ENCODE results near the gene NAPG. TPM values are rescaled to one million over a fixed set of nuclear protein-coding genes. Genes with fewer than 3 reads are reported as not detected.

Gene NAPG
- 10 to 100 TPM in 5 of 6 donors, 1 to 10 TPM in 1; 9.6 to 16.8 (median 13.7) TPM for polyA plus RNA-seq (ENCODE audit: low read depth in 6 of 6)

DNA sequence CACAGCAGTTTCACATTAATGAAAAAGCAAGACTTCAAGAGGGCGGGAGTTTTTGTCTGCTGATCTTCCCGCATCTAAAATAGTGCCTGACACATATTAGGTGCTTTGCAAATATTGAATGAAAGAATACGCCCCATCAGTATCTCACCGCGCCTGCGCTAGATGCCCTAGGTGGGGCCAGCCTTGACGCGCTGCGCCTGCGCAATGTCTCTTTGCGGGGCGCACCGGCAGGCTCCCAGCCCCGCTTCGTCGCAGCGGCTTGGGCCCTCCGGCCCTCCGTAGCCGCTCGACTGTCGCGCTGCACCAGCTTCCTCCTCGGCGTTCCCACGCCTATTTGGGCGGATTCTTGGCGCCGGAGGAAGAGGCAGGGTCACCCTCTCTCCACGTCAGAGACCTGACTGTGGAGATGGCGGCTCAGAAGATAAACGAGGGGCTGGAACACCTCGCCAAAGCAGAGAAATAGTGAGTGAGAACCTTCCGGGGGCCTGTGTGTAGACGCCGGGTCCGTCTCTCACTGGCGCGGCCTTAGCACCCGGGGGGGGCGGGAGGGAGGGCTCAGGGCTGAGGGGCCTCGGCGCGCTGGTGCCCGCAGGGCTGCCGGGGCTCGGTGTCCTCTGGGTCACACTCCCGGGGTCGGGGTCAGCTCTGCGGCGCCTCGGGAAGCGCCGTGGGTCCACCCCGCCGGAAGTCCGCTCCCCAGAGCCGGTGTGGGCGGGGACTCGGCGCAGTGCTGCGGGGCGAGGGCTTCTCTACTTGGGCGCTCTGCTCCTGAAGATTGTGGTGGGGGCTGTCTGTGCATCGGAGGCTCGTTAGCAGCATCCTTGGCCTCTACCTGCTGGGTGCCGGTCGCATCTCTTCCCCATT lies at the start of gene NAPG:
Gene NAPG, plus strand, starts transcription at position 331 of the 864 bp plus-strand sequence. Its CDS starts 76 bp downstream, at position 407.
- peak within 1 kb of the TSS; percentile 96 to 99 (median 98) for H3K27ac Mint-ChIP-seq
- ATAC-seq (ENCODE audit: low read depth in 2 of 2): peak; percentile 87 to 88
- no peaks in the 10 kb centered on the region for H3K27me3 Mint-ChIP-seq
- peak; percentile 94 for DNase-seq
- no peaks in the 10 kb centered on the region for H3K9me3 Mint-ChIP-seq
- peak within 1 kb of the TSS; percentile 94 to 100 (median 98) for H3K4me3 Mint-ChIP-seq
- H3K4me1 Mint-ChIP-seq: peaks cover 31 to 60% (median 54%) of the 10 kb centered on the region in 3 donors
- H3K36me3 Mint-ChIP-seq: no peaks in the 10 kb centered on the region

- Mint-ChIP-seq H3K4me1 (peaks cover 51 to 63% (median 58%) of the 10 kb centered on the region in 3 donors), H3K9me3 (no peaks in the 10 kb centered on the region), H3K36me3 (no peaks in the 10 kb centered on the region), H3K27ac (peak overlapping the region in 4 of 6 donors; percentile 13 to 88 (median 77)), H3K4me3 (peak overlapping the region; percentile 28 to 89 (median 82)), H3K27me3 (no peaks in the 10 kb centered on the region)
- ATAC-seq (ENCODE audit: low read depth in 2 of 2) (peak; percentile 4 to 16), DNase-seq (no peak)
Measured at GRCh38 chr18:10476338-10476791, 49.5 kb upstream of the NAPG start.

DNA sequence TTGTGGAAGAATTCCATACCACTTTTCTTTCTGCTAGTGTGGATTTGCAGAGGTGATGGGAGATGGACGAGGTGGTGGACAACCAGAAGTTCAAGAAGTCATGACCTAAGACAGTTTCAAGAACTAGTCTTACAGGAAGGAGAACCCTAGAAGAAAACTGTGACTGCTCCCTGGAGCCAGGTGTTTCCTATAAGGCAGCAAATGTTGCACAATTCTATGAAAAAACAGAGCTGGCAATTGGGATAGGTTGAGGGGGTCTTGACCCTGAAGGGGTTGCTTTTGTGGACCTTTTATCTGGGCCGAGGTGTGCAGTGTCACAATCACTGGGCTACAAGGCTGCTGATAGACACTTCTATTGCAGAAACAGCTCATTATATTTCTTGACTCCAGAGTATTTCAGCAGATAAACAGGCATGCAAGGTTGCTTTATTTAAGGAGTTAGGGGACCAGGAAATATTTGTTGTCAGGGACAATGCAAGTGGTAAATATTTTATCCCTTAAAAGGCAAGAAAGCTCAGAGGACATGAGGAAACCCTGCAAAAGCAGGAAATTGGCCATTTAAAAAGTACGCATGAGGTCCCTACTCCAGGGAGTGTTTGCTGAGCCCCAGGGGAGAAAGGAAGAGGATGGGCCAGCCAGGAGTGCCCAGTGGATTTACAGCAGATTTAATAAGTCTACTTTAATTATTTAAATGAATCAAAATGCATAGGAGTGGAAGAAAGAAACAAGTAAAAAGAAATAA lies 48.5 kb upstream of the NAPG start:
- H3K4me3 Mint-ChIP-seq: peak overlapping the region; percentile 21 to 89 (median 65)
- H3K27ac Mint-ChIP-seq: peak overlapping the region in 5 of 6 donors; percentile 2 to 81 (median 41)
- DNase-seq (no peak), ATAC-seq (ENCODE audit: low read depth in 2 of 2) (no peak)
- H3K4me1 Mint-ChIP-seq: peaks cover 56 to 72% (median 67%) of the 10 kb centered on the region in 3 donors
- H3K36me3 Mint-ChIP-seq: no peaks in the 10 kb centered on the region
- no peaks in the 10 kb centered on the region for H3K27me3 Mint-ChIP-seq
- H3K9me3 Mint-ChIP-seq: no peaks in the 10 kb centered on the region

DNA sequence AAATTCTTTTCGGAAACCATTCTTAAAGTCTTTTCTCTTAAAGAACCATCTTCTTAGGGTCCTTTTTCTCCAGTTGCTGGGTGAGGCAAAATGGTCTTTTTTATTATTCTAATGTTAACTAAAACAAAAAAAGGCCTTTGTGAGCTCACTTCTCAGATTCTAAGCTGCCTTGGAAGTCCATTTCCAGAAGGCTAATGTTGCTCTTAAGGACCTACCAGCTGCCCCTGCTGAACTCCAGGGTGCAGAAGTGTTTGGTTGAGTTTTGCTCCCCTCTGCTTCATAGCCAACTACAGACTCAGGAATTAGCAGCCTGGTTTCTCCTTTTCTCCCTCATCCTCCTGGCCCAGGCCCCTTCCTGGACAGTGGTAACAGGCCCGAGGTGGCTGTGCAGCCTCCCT lies 48.0 kb upstream of the NAPG start:
- no peak overlapping the region for H3K27ac Mint-ChIP-seq
- ATAC-seq (ENCODE audit: low read depth in 2 of 2) (no peak), DNase-seq (no peak)
- peak overlapping the region in 4 of 8 donors; percentile 4 to 49 (median 25) for H3K4me3 Mint-ChIP-seq
- no peaks in the 10 kb centered on the region for H3K27me3 Mint-ChIP-seq
- H3K9me3 Mint-ChIP-seq: no peaks in the 10 kb centered on the region
- H3K36me3 Mint-ChIP-seq: no peaks in the 10 kb centered on the region
- peaks cover 58 to 78% (median 73%) of the 10 kb centered on the region in 3 donors for H3K4me1 Mint-ChIP-seq

DNA sequence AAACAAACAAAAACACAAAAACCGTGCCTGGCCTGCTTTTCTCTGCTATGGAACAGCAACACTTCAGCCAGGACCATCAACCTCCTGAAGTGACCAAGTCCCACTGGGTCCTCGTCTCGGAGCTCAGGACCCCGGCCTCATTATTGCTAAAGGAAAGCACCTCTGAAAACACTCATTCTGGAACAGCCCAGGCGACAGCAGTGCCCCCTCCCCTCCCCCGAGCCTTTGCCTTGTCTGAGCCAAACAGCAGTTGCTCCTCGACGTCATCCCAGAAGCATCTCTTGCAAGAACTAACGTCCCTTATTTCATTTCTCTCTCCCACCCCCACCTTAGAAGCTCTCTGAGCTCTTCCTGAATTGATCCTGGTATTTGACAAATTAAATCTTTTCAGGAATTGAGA lies 44.0 kb upstream of the NAPG start:
- Mint-ChIP-seq H3K9me3 (no peaks in the 10 kb centered on the region), H3K36me3 (no peaks in the 10 kb centered on the region), H3K27ac (peak overlapping the region in 5 of 6 donors; percentile 16 to 91 (median 84)), H3K4me3 (peak overlapping the region; percentile 22 to 90 (median 52)), H3K27me3 (no peaks in the 10 kb centered on the region), H3K4me1 (peaks cover 53 to 82% (median 74%) of the 10 kb centered on the region in 3 donors)
- ATAC-seq (ENCODE audit: low read depth in 2 of 2): no peak
- DNase-seq: no peak

DNA sequence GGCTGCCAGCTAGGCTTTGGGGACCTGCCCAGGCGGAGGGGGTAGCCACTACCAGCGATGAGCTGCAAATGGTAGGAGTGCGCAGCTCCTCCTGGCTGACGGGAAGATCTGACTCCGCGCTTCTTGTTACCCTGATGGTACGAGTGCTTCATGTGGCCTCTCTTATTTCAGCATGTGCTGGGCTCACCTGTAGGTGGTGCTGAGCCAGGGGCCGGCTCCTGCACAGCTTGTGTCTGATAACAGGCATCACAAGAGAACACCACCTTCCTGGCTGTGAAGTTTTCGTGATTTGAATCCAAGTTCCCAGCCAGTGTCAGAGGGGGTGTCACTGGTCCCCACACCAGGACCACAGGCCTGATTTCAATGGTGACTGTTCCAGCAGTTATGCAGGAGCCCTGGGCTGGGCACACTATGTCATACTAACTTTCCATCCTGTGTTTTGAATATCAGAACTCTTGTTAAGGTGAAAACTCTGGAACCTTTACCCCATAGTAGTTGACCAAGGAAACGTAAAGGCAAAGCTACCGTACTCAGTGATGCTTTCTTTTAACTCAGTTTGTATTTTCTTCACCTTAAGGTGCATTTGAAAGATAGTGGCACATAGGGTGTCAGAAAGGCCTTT lies 43.4 kb upstream of the NAPG start:
- Mint-ChIP-seq H3K4me1 (peaks cover 46 to 82% (median 74%) of the 10 kb centered on the region in 3 donors), H3K4me3 (peak overlapping the region; percentile 55 to 90 (median 76)), H3K27me3 (no peaks in the 10 kb centered on the region), H3K9me3 (no peaks in the 10 kb centered on the region), H3K36me3 (no peaks in the 10 kb centered on the region), H3K27ac (peak overlapping the region; percentile 64 to 94 (median 87))
- DNase-seq (no peak), ATAC-seq (ENCODE audit: low read depth in 2 of 2) (peak in 1 of 2 donors; percentile 1)

- peak; percentile 57 for DNase-seq
- Mint-ChIP-seq H3K4me3 (peak overlapping the region; percentile 55 to 90 (median 76)), H3K36me3 (no peaks in the 10 kb centered on the region), H3K4me1 (peaks cover 40 to 78% (median 70%) of the 10 kb centered on the region in 3 donors), H3K27me3 (no peaks in the 10 kb centered on the region), H3K9me3 (no peaks in the 10 kb centered on the region), H3K27ac (peak overlapping the region; percentile 61 to 94 (median 79))
- ATAC-seq (ENCODE audit: low read depth in 2 of 2): peak; percentile 84 to 88
Measured at GRCh38 chr18:10482985-10483949, 42.6 kb upstream of the NAPG start.

DNA sequence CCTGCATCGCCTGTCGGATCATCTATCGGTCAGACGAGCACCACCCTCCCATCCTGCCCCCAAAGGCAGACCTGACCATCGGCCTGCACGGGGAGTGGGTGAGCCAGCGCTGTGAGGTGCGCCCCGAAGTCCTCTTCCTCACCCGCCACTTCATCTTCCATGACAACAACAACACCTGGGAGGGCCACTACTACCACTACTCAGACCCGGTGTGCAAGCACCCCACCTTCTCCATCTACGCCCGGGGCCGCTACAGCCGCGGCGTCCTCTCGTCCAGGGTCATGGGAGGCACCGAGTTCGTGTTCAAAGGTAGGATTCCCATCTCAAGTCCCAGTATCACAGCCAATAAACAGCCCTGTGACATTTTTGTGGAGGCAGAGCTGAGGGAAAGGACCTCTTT lies 40.4 kb upstream of the NAPG start:
- DNase-seq (no peak), ATAC-seq (ENCODE audit: low read depth in 2 of 2) (no peak)
- Mint-ChIP-seq H3K4me3 (no peak overlapping the region), H3K4me1 (peaks cover 28 to 64% (median 56%) of the 10 kb centered on the region in 3 donors), H3K9me3 (no peaks in the 10 kb centered on the region), H3K36me3 (no peaks in the 10 kb centered on the region), H3K27me3 (no peaks in the 10 kb centered on the region), H3K27ac (peak overlapping the region in 2 of 6 donors; percentile 15 to 45)

DNA sequence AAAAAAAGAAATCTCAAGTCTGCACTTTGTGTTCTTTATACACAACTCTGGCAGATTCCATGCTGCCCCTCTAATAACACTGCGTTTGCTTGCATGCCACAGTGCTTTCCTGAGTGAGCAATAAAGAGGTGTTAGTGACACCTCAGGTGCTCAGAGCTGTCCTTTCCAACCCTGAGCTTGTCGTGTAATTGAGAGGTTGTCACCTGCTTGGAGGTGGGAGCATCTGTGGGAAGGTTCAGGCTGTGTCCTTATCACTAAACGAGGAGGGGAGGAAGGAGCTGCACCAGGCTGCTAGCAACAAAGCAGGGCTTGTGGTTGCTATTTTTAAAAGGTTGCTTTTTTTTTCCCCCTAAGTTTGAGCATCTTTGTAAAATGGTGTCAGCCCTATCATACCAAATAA lies 39.5 kb upstream of the NAPG start:
- no peaks in the 10 kb centered on the region for H3K27me3 Mint-ChIP-seq
- H3K27ac Mint-ChIP-seq: peak overlapping the region in 2 of 6 donors; percentile 20 to 47
- DNase-seq: no peak
- H3K4me3 Mint-ChIP-seq: peak overlapping the region in 1 of 8 donors; percentile 1
- no peaks in the 10 kb centered on the region for H3K36me3 Mint-ChIP-seq
- no peaks in the 10 kb centered on the region for H3K9me3 Mint-ChIP-seq
- ATAC-seq (ENCODE audit: low read depth in 2 of 2): no peak
- peaks cover 31 to 64% (median 58%) of the 10 kb centered on the region in 3 donors for H3K4me1 Mint-ChIP-seq

- Mint-ChIP-seq H3K9me3 (no peaks in the 10 kb centered on the region), H3K4me1 (peaks cover 27 to 56% (median 50%) of the 10 kb centered on the region in 3 donors), H3K27me3 (no peaks in the 10 kb centered on the region), H3K4me3 (peak overlapping the region in 2 of 8 donors; percentile 44 to 70), H3K36me3 (no peaks in the 10 kb centered on the region), H3K27ac (peak overlapping the region in 3 of 6 donors; percentile 29 to 86 (median 39))
- ATAC-seq (ENCODE audit: low read depth in 2 of 2) (no peak), DNase-seq (no peak)
Measured at GRCh38 chr18:10487154-10487553, 38.7 kb upstream of the NAPG start.

DNA sequence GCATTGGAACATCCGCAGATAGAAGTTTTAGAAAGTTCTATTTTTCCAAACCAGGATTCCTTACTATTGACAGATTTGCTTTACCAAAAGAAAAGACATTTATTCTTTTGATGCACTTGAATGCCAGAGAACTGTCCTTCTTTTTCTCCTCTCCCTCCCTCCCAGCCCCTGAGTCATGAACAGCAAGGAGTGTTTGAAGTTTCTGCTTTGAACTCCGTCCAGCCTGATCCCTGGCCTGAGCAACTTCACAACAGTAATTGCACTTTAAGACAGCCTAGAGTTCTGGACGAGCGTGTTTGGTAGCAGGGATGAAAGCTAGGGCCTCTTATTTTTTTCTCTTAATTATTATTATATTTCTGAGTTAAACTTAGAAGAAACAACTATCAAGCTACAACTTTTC lies 37.8 kb upstream of the NAPG start:
- H3K9me3 Mint-ChIP-seq: no peaks in the 10 kb centered on the region
- no peak for ATAC-seq (ENCODE audit: low read depth in 2 of 2)
- DNase-seq: no peak
- peak overlapping the region in 2 of 6 donors; percentile 57 to 83 for H3K27ac Mint-ChIP-seq
- no peaks in the 10 kb centered on the region for H3K27me3 Mint-ChIP-seq
- H3K36me3 Mint-ChIP-seq: no peaks in the 10 kb centered on the region
- H3K4me3 Mint-ChIP-seq: no peak overlapping the region
- peaks cover 23 to 47% (median 41%) of the 10 kb centered on the region in 3 donors for H3K4me1 Mint-ChIP-seq

All from naive B cell (primary cell).